Tibial nerve (tissue), 4 donors: ENCODE measurements around the gene ABCB11. TPM values are rescaled to one million over a fixed set of nuclear protein-coding genes. Genes with fewer than 3 reads are reported as not detected.
A peak's percentile ranks its signal among the peaks of the same experiment; 100 is the strongest.

Source experiments
- DNase-seq, 2 donors: peaks; one replicate each; pipeline ENCODE4 v3.0.0-alpha.2; 2019; ENCODE audit warnings: low spot score in 2 of 2
- H3K27ac ChIP-seq, 4 donors: fragments of 200-600 bp; sonication (generic) in 3 of 4; one replicate each; pipeline ENCODE4 v1.5.1; 2017 to 2019; ENCODE audit warnings: mild to moderate bottlenecking in 1 of 4
- H3K27me3 ChIP-seq, 2 donors: fragments of 200-600 bp; sonication (generic) in 1 of 2; one replicate each; pipeline versions ENCODE4 v1.5.1 to v1.6.0; 2017 to 2019
- H3K36me3 ChIP-seq, 3 donors: fragments of 200-600 bp; sonication (generic); one replicate each; pipeline ENCODE4 v1.5.1; 2018 to 2019
- H3K4me1 ChIP-seq, 4 donors: fragments of 200-600 bp; sonication (generic) in 3 of 4; one replicate each; pipeline ENCODE4 v1.5.1; 2017 to 2019
- H3K4me3 ChIP-seq, 4 donors: fragments of 200-600 bp; sonication (generic) in 3 of 4; one replicate each; pipeline ENCODE4 v1.5.1; 2017 to 2019; ENCODE audit warnings: mild to moderate bottlenecking in 1 of 4, moderate library complexity in 1 of 4
- H3K9me3 ChIP-seq, 4 donors: fragments of 200-600 bp; sonication (generic) in 3 of 4; one replicate each; pipeline ENCODE4 v1.5.1; 2017 to 2019
- EP300 ChIP-seq, 2 donors: sonication (generic); formaldehyde crosslinking; IDR thresholded peaks; one replicate each; pipeline ENCODE4 v1.6.1; 2017; ENCODE audit warnings: antibody characterized with exemption in 2 of 2, mild to moderate bottlenecking in 1 of 2
- POLR2A ChIP-seq, 2 donors: fragments of 450-650 bp; IDR thresholded peaks; one replicate each; pipeline ENCODE4 v1.6.1; 2017; ENCODE audit warnings: antibody characterized with exemption in 2 of 2, mild to moderate bottlenecking in 2 of 2, moderate library complexity in 2 of 2
- WGBS, 2 donors: methylation state at CpG; one replicate each; pipeline ENCODE4 v1.1.5; 2018; 5-methylcytosine and 5-hydroxymethylcytosine counted together
- total RNA-seq, 4 donors: library from RNA; depleted of rRNA; stranded (reverse); fragments of >200 nt; gene quantifications; one replicate each; pipeline ENCODE4 v1.1.0, GENCODE V29; 2016
- TF ChIP-seq, protein P1 (sequence below), 5 experiments: fragments of 200-600 bp in 3 of 5; fragments of 450-650 bp in 2 of 5; sonication (generic) in 3 of 5; IDR thresholded peaks; one replicate each; pipeline ENCODE4 v1.5.1; 2016 to 2019; ENCODE audit warnings: antibody characterized with exemption in 5 of 5, mild to moderate bottlenecking in 3 of 5, moderate library complexity in 2 of 5

ABCB11 gene
- total RNA-seq, 4 donors from 2014 or later: 0.30 to 0.63 (median 0.39) TPM; not detected in 1

DNA sequence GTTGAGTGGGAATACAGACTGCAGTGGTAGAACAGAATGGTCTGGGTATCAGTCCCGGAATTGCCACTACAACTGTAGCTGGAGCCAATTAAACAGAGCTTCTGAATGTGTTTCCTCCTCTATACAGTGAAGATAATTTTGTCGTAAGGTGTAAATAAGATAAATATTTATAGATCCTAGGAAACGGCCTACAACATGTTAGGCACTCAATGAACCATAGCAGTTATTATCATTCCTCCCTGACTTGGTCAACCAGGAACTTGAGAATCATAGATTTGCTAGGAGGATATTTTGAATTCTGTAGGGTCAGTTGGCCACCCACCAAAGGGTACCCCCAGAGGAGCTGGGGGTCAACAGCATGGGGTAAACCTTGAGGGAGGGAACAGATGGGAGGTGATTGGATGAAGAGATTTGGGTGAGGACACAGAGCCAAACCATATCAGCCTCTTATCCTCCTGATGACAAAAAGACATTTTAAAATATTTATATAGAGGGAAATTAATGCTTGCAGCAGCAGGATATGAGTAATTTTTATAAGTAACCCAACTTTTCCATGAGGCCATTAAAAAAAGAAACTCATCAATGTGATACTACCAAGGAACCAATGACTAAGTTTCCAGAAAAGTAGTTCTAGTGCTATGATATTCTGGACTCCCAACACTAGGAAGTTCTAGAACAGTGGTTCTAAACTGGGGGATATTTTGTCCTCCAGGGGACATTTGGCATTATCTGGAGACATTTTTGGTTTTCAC lies 42.3 kb upstream of the ABCB11 start:
- no peak for DNase-seq
- 83 to 94% methylated on average over 3 of the region's 3 CpGs for WGBS, 2 donors
- Histone ChIP-seq H3K4me1 (no peaks in the 10 kb centered on the region), H3K4me3 (no peak overlapping the region), H3K27me3 (no peaks in the 10 kb centered on the region), H3K27ac (no peak overlapping the region), H3K36me3 (no peaks in the 10 kb centered on the region), H3K9me3 (no peaks in the 10 kb centered on the region)
- TF ChIP-seq, protein P1, sequence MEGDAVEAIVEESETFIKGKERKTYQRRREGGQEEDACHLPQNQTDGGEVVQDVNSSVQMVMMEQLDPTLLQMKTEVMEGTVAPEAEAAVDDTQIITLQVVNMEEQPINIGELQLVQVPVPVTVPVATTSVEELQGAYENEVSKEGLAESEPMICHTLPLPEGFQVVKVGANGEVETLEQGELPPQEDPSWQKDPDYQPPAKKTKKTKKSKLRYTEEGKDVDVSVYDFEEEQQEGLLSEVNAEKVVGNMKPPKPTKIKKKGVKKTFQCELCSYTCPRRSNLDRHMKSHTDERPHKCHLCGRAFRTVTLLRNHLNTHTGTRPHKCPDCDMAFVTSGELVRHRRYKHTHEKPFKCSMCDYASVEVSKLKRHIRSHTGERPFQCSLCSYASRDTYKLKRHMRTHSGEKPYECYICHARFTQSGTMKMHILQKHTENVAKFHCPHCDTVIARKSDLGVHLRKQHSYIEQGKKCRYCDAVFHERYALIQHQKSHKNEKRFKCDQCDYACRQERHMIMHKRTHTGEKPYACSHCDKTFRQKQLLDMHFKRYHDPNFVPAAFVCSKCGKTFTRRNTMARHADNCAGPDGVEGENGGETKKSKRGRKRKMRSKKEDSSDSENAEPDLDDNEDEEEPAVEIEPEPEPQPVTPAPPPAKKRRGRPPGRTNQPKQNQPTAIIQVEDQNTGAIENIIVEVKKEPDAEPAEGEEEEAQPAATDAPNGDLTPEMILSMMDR (IDR thresholded peaks at IDR 0.05): no peak
- TF ChIP-seq EP300 (IDR thresholded peaks at IDR 0.05) (no peak), POLR2A (IDR thresholded peaks at IDR 0.05) (no peak)

DNA sequence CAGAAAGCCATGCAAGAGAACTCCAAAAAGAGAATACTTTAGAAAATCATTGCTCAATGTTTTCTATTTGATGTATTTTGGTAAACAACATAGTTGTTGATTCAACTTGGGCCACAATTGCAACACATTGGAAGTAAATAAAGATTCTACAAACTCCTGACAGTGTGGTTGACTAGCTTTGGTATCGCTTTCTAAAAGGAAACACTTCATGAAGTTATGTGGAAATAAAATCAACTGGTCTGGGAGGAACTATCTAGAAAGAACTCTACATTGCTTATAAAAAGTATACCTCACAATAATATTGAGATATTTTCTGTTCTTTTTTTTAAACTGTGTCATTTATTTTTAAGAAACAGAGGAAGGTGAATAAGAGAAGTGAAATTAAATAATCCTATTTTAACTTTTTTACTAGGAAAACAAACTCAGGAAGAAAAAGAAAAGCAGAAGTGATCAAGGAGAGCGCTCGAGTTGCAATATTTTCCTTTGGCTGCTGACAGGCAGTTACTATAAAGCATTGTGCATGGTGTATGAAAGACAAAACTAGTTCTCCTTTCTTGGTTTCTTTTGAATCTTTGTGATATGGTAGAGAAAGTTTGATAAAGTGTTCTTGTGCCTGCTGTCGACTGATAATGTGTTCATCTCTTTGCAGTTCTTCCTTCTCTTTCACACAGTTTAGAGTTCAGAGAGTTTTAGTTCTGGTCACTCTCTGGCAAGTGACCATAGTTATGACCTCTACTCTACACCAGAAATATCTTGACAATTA lies 41.2 kb upstream of the ABCB11 start:
- no peaks in the 10 kb centered on the region for H3K36me3 ChIP-seq
- no peak overlapping the region for H3K4me3 ChIP-seq
- WGBS, 2 donors: 75 to 76% methylated on average over 4 of the region's 4 CpGs
- no peaks in the 10 kb centered on the region for H3K4me1 ChIP-seq
- H3K27me3 ChIP-seq: no peaks in the 10 kb centered on the region
- H3K9me3 ChIP-seq: no peaks in the 10 kb centered on the region
- no peak for DNase-seq
- no peak for TF ChIP-seq POLR2A (IDR thresholded peaks at IDR 0.05)
- peak; percentile 49 to 56 for TF ChIP-seq EP300 (IDR thresholded peaks at IDR 0.05)
- peak overlapping the region in 1 of 4 donors; percentile 41 for H3K27ac ChIP-seq

DNA sequence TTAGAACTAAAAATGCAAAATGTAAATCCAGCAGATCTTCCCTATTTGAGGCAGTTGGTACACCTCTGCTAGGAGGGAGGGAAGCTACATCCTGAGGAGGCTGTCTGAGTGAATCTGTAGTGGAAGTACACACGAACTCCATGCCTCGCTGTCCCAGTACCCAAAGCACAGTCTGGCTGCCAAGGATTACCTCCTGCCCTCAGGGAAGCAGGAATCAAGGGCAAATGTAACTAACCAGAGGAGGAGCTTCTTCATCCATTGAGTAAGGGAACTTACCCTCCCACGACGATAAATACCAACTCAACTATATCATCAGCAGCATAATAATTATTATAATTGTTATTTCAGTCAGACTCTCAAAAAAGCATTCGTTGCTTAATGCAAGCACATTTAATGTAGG lies 40.3 kb upstream of the ABCB11 start:
- Histone ChIP-seq H3K36me3 (no peaks in the 10 kb centered on the region), H3K4me1 (no peaks in the 10 kb centered on the region), H3K4me3 (no peak overlapping the region), H3K27ac (no peak overlapping the region), H3K9me3 (no peaks in the 10 kb centered on the region), H3K27me3 (no peaks in the 10 kb centered on the region)
- TF ChIP-seq, protein P1 (IDR thresholded peaks at IDR 0.05): no peak
- TF ChIP-seq POLR2A (IDR thresholded peaks at IDR 0.05): no peak
- TF ChIP-seq EP300 (IDR thresholded peaks at IDR 0.05): no peak
- 49 to 58% methylated on average over 5 of the region's 5 CpGs for WGBS, 2 donors
- DNase-seq: no peak

DNA sequence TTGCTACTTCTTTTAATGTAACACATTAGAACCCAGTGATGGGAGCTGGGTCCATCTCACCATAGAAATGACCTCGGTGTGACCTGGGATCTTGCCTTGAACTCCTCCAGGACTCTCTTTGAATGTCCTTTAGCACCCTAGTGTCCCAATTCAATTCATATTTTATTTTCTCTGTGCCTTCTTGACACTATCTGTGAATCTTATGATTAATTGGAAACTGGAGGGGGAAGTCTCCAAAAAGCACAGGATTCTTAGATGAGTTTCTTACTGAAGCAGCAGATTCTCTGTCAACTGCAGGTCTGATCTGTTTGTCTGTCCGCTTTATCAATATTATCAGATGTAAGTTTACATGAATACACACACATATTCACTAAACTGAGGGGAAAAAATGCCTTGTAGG lies 38.7 kb upstream of the ABCB11 start:
- Histone ChIP-seq H3K4me3 (no peak overlapping the region), H3K4me1 (no peaks in the 10 kb centered on the region), H3K27ac (no peak overlapping the region), H3K9me3 (no peaks in the 10 kb centered on the region), H3K27me3 (no peaks in the 10 kb centered on the region), H3K36me3 (no peaks in the 10 kb centered on the region)
- WGBS, 2 donors: 96 to 98% methylated on average over 2 of the region's 2 CpGs
- no peak for DNase-seq
- no peak for TF ChIP-seq POLR2A (IDR thresholded peaks at IDR 0.05)
- TF ChIP-seq EP300 (IDR thresholded peaks at IDR 0.05): no peak
- TF ChIP-seq, protein P1 (IDR thresholded peaks at IDR 0.05): no peak

DNA sequence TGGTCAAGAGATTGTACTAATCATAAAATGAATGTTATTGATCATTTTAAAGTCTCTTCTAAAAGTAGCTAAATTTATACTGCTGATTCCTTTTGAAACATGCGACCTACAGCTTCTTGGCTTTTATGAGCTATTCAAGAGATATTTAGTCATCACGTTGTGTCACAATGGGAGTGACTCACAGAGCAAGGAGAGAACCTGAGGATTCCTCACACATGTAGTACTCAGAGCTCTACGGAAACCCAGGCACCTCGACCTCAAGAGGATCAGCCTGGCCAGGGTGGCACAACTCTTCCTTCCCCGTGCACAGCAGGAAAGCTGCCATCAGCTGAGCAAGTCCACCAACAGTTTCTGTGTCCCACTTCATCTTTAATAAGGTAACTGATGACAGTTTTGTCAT lies 38.2 kb upstream of the ABCB11 start, which contains the start of gene DHRS9:
Gene DHRS9 (plus strand): TSS at position 223 of the 400 bp plus-strand sequence. CDS start 12,019 bp downstream, outside the sequence.
- H3K36me3 ChIP-seq: no peaks in the 10 kb centered on the region
- H3K9me3 ChIP-seq: no peaks in the 10 kb centered on the region
- no peaks in the 10 kb centered on the region for H3K27me3 ChIP-seq
- no peaks in the 10 kb centered on the region for H3K4me1 ChIP-seq
- H3K4me3 ChIP-seq: no peak within 1 kb of the TSS
- TF ChIP-seq POLR2A (IDR thresholded peaks at IDR 0.05) (no peak), EP300 (IDR thresholded peaks at IDR 0.05) (no peak)
- 68 to 69% methylated on average over 5 of the region's 5 CpGs for WGBS, 2 donors
- no peak within 1 kb of the TSS for H3K27ac ChIP-seq
- DNase-seq: no peak

DNA sequence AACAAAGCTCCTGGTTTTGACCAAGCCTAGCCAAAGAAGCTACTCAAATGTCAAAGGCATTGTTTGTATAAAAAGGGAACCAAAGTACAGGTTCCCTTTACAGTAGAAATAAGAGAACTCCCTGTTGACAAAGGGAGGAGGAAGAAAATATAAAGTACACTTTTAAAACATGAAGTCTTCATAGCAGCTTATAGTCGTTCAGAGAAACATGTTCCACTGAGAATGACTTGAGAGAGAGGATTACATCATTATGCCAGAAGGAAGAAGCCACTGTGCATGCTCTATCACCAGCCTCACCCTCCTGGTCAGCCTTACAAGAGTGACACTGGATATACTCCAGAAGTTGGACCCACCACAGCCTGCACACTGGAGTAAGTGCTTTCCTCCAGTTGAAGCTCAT lies 35.8 kb upstream of the ABCB11 start:
- Histone ChIP-seq H3K36me3 (no peaks in the 10 kb centered on the region), H3K4me3 (no peak overlapping the region), H3K27me3 (no peaks in the 10 kb centered on the region), H3K4me1 (no peaks in the 10 kb centered on the region), H3K9me3 (no peaks in the 10 kb centered on the region), H3K27ac (no peak overlapping the region)
- TF ChIP-seq, protein P1 (IDR thresholded peaks at IDR 0.05): no peak
- TF ChIP-seq EP300 (IDR thresholded peaks at IDR 0.05): no peak
- no peak for TF ChIP-seq POLR2A (IDR thresholded peaks at IDR 0.05)
- 29 to 59% methylated on average over 1 of the region's 1 CpG for WGBS, 2 donors
- DNase-seq: no peak
